Measurements from ENCODE around the gene HNRNPH3.
"Not testable (repeated sequence)": the region's sequence is repeated elsewhere in the genome, so short reads cannot be mapped to it uniquely, and the experiment has no call there.

The HNRNPH3 gene, protein sequence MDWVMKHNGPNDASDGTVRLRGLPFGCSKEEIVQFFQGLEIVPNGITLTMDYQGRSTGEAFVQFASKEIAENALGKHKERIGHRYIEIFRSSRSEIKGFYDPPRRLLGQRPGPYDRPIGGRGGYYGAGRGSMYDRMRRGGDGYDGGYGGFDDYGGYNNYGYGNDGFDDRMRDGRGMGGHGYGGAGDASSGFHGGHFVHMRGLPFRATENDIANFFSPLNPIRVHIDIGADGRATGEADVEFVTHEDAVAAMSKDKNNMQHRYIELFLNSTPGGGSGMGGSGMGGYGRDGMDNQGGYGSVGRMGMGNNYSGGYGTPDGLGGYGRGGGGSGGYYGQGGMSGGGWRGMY

DNA sequence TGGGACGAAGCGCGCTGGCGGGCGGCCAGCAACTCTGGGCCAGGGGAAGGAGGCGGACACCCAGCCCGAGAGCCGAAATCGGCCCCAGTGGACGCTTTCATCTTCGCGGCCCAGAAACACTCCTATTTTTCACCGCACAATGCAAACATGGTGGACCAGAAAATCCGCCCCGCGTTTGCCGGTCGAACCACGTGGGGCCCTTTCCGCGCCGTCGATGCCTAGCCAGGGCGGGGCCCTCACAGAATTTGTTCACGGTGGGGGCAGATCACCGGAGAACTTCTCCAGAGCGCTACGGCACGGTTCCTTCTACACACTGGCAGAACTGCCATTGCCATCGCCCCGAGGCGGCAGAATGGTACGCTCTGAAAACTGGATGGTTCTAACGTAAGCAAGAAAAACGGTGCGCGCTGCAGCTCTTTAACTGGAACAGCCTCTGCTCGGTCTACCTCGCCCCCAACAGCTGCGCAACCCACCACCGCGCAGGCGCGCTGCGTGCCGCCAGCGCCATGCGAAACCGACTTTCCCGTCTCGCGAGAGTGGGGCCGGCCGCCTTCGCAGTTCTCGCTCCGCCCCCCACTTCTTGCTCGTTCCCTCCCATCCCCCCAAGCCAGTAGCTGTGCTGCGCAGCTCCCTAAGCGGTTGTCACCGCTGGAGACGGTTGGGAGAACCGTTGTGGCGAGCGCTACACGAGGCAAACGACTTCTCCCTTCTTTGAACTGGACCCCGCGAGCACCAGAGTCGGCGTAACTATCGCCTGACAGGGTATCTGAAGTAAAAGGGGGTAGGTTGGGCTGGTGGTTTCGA lies at the start of gene HNRNPH3:
Gene HNRNPH3 (plus strand): TSS at position 610 of the 804 bp plus-strand sequence. CDS start 5,158 bp downstream, outside the sequence.
- DNase-seq: peak; percentile 98

DNA sequence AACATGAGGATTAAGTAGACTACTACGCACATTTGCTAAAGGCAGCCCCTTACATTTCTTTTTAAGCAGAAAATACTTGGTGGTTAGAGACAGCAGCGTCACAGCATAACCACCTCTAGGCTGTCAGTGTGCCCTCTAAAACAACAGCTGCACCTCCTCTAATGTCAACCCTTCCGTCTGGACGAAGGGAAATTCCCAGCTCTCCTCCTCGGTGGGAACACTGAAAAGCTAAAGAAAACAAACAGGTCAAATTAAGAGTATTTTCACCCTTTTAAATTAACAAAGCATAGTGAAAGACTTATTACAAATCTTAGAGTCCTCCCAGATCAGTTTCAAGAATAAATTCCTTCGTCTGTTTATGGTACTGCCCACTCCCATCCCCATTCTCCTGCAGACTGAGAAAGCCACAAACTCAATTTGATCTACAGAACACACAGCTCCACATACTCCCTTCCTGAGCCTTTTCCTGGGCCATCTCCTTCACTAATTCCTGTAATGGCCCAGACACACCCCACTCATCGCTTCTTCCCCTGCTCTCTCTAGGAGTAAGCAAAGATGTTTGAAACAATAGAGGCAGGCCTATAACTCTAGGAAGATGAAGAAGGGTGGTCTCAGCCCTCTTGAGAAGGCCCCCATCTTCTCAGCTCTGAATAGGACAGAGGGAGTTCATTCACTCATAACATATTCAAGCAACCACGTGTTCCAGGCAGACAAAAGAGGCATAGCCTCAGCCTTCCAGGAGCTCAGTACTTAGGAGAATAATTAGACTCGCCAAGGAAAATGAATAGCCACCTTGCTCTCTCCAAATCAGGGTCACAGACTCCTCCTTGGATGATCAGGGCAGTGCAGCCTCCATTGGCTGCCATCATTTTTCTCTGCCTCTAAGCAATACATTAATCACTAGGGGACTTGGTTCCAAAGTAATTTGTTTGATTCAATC lies 47.5 kb upstream of the HNRNPH3 start:
- no peak for DNase-seq

DNA sequence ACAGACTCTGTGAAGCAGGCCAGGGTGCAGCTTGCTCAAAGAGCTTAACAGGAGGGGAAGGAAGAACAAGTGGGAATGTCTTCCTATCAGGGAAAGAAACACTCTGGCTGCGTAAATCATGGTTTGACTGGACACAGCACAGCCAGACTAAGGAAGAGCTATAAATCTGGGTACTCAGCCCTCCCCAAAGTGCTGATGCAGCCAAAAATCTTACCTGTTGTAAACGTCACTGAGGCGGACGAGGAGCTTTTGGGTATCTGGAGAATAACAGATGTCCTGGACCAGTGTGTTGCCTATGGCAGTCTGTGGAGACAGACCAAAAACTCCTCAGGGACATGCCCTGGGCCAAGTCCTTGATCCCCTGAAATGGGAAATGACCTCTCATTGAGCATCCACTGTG lies 43.1 kb upstream of the HNRNPH3 start:
- no peak for DNase-seq

DNA sequence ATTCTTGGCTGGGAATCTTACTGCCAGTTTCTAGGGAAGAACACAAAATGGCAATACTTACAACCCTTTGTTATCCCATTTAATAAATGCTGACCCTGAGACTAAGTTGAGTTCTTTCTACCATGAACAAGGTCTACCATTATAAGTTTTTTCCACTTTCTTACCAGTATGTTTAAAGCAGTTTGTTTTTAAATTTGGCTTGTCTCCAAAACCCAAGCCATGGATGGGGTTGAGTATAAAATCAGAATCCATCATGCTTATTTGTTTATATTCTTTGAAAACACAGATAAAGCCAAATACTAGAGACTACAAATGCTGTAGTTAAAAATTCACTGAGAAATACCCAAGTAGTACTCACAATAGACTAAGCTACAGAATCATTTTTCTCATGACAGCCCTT lies 41.1 kb upstream of the HNRNPH3 start:
- no peak for DNase-seq

DNA sequence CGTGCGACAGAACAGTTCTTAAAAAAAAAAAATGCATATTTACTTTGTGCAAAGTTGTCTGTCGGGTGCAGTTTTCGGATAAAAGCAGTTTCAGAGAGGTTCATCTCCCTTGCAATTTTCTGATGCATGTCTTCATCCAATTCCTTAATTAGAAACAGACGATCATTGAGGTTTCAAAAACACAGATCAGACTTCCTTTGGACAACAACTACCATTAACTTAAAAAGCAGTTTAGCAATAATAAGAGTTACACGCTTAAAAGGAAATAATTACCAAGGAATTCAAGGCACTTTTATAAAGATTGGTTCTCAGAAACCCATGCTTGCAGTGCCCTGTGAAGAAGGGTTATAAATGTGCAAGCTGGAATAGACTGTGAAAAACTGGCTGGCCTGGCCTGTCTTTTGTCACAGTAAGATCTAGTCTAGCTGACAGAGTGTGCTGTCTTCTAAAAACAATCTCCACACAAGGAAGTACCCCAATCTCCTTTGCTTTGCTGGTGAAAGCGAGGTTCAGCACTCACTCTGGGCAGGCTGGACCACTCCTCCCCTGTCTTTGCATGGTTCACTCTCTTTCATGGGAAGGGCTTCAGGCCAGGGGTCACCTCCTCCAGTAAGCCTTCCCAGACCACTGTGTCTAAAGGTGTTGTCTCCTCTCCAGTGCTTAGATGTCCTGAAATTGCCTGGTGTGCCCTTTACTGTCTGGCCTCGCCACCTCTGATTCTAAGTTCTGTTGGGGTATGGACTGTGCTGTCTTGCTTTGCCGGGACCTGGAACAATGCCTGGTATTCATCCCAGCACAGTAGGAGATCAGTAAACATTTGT lies 34.8 kb upstream of the HNRNPH3 start:
- no peak for DNase-seq

DNA sequence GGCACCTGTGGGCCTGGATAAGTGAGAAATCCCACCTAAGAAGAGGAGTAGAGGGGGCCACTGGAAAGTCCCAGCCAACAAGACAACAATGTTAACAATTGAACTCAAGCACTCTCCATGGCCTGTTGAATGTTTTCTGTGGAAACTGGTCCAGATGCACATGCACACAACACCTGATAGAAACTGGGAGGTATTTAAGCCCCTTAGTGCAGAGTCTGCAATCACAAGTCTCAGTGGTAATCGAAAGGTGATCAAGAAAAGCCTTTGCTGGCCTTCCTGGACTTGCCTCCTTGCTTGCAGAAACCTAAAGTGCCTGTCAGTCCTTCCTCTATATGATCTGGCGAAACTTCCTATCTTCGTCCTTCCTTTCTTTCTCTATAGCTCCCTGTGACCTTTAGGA lies 30.6 kb upstream of the HNRNPH3 start:
- no peak for DNase-seq

DNA sequence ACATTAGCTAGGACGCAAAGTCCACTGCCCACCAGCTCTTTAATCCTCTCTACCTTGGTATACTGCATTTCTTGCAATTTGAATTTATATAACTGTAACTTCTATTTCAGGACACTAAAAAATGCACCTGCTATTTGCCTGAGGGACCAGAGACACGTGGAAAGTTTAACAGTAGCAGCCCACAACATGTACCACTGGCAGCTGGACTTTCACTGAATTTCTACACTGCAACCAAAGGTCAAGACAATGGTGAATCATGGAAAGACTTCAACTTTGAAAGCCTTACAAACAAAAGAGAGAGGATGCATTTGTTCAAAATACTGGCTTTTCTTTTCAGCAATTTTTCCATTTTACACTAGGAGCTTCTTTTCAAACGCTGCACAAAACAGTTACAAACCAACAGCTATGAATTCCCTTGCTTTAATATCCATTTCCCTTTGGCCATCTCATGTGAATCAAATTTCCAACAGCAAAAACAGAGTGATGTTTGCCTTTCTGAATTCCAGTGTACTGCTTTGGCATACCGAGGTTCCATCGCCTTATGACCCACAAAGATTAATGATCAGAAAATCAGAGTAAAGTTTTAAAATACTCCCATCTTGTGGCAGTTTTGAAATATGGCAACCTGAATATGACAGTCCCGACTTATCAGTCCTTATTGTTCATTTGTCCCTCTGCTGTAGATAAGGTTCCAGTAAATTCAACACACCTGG lies 29.9 kb upstream of the HNRNPH3 start:
- peak in 1 of 2 donors; percentile 36 for DNase-seq

DNA sequence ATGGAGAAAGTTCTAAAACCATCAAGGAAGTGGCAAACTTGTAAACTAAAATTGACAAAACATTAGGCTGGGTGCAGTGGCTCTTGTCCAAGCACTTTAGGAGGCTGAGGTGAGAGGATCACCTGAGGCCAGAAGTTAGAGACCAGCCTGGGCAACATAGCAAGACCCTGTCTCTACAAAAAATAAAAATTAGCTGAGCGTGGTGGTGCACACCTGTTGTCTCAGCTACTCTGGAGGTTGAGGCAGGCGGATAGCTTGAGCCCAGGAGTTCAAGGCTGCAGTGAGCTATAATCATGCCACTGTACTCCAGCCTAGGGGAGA lies 29.4 kb upstream of the HNRNPH3 start:
- no peak for DNase-seq

DNA sequence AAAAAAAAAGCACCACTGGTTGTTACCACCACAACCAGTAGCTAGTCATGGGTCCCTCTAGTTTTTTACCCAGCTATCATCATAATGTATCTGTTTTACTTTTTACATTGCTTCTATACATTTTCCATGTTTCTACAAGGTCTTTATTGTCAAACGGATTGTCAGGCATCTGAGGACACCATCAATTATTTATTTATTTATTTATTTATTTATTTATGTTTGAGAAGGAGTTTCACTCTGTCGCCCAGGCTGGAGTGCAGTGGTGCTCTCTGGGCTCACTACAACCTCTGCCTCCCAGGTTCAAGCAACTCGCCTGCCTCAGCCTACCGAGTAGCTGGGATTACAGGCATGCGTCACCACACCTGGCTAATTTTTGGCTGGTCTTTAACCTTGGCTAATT lies 29.0 kb upstream of the HNRNPH3 start:
- DNase-seq: no peak

DNA sequence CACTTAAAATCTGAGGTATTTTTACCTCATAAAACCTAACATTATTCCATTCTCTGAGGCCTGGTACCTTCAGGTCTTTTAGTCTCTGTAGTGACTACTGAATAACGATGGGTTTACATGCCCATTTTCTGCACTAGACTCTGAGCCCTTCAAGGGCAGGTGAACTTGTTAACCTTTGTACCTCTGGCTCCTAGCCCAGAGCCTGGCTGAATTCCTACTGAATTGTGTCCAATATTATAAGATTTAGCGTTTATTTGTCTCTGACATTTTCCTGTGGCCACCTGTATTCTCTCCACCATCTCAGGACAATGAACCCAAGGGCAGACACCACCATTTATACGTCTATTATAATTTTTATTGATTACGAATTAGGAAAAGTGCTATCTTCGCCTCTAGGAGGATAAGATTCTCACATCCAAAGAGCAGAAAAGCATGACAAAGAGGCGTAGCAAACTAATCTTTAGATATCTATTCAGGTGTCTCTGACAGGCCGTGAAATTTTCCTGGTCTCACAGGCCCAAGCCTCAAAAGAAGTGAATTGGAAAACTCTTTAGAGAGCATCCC lies 27.9 kb upstream of the HNRNPH3 start:
- DNase-seq: no peak

DNA sequence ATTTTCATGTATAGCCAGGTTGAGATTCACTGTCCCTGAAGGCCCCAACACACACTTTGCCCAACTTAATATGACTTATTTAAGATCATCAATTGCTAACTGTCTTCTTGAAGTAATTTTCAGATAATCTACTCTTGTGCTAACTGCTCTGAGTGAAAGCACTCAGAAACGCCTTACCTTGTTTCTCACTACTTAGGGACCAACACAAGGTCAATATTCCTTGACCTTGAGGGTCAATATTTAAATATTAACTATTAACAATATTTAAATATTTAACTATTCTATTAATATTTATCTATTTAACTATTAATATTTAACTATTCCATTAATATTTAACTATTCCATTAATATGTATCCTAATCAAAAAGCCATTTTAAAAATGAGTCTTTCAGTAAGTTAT lies 26.0 kb upstream of the HNRNPH3 start:
- no peak for DNase-seq

DNA sequence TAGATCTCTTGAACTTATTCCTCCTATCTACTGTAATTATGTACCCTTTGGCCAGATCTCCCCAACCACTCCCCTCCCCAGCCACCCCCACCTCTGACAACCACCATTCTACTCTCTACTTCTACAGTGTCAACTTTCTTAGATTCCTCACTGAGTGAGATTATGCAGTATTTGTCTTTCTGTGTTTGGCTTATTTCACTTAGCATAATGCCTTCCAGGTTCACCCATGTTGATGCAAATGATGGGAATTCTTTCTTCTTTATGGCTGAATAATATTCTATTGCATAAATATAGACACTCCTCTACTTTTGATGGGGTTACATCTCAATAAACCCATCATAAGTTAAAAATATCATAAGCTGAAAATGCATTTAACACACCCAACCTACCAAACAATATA lies 21.3 kb upstream of the HNRNPH3 start:
- DNase-seq: no peak

DNA sequence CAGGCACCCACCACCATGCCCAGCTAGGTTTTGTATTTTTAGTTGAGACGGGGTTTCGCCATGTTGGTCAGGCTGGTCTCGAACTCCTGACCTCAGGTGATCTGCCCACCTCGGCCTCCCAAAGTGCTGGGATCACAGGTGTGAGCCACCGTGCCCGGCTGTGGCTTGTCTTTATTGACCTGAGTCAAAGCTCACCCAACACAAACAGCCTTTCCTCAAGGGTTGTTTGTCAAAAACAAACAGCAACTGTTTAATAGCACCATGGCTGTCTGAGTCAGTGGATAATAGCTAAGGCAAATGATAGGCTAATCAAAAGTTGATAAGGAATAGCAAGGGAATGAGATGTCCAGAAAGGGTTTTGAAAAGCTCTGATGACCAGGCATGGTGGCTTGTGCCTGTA lies 16.9 kb upstream of the HNRNPH3 start:
- not testable (repeated sequence) for DNase-seq

DNA sequence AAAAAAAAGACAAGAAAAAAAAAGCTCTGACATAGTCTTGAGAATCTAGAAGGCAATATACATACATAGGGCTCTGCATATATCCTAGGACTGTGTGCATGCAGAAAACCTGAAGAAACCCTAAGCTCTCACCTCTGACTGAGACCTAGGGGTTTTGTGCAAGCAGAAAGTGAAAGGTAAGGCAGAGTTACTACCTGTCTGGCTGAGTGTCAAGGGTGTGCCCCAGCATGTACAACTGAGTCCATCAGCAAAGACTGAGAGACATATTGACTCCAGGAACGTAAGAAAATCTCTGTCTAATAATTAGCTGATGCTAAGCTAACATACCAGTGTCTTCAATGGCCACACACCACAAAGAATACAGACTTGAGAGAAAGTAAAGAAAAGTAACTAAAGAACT lies 16.3 kb upstream of the HNRNPH3 start:
- no peak for DNase-seq

DNA sequence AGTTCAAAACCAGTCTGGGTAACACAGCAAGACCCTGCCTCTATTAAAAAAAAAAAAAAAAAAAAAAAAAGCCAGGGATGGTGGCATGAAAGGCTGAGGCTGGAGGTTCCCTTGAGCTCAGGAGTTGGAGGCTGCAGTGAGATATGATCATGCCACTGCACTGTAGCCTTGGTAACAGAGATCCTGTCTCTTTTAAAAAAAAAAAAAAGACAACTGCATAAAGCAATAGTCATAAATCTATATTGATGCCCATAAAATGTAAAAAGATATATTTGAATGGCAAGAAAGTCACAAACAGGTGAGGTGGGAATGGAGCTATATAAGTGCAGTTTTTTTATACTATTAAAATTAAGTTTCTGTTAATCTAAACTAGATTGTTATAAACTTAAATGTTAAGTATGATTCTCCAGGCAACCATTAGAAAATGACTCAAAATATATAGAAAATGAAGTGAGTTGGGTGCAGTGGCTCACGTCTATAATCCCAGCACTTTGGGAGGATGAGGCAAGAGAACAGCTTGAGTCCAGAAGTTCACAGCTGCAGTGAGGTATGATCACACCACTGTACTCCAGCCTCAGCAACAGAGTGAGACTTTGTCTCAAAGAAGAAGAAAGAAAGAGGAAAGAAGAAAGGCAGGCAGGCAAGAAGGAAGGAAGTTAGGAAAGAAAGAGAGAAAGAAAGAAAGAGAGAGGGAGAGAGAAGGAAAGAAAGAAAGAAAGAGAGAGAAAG lies 13.4 kb upstream of the HNRNPH3 start:
- DNase-seq: no peak

DNA sequence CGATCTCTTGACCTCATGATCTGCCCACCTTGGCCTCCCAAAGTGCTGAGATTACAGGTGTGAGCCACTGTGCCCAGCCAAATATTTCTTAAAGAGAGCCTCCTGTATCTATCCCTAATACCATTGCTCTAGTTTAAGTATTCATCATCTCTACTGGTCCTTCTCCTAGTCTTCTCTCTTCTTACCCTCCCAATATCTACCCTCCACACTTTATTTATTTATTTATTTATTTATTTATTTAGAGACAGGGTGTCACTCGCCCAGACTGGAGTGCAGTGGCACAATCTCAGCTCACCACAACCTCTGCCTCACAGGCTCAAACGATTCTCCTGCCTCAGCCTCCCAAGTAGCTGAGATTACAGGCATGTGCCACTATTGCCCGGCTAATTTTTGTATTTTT lies 7.5 kb upstream of the HNRNPH3 start:
- not testable (repeated sequence) for DNase-seq

DNA sequence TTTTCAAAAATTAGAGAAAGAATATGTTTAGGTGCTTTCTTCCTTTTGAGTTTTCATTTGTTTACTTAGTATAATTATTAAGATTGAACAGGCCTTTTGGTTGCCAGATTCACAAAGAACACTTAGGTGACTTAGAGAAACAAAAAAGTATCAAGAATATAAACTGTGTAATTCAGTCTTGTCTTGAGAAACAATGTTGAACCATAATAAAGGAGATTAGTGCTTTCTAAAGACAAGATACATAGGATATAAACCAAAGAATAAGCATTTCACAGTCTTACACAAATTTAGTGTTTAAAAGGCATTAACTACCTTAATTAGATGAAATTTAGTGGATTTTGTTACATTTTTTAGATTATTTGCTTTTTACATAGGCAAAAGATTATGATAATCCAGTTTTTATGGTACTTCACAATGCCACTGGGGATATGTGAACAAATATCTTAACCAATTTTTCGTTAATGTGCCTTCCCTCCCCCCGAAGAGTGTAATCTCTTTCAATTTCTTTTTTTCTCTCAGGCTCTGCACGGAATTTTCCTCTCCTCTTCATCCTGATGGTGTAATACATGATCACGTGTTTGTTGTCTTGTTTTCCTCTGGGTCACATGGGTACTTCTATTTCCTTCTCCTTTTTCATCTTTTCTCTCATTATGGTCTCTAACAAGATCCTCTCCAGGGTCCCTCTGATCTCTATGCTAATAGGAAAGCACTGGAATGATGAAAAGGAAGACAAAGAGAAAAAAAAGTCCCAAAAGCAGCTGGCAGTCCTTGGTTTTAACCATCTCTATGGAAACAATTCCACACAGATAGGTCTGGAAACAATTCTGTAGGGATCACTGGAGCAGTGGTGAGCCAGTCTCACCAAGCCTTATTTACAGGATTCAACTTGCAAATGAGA lies 3.7 kb upstream of the HNRNPH3 start:
- no peak for DNase-seq

DNA sequence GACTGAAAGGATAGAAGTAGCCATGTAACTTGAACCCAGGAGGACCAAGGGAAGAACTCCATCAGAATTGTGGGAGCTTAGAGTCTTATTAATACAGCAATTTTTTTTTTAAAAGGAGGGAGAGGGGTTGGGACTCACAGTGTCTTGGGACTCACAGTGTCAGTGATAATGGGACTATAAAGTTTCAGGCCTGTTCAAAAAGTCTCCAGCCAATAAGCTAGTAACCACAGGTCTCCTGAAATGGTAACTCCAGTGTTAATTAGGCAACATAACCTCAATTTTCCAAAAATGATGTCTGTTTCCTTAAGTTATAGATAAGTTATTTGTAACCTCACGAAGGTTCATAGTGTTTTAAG lies 2.4 kb upstream of the HNRNPH3 start:
- no peak for DNase-seq

DNA sequence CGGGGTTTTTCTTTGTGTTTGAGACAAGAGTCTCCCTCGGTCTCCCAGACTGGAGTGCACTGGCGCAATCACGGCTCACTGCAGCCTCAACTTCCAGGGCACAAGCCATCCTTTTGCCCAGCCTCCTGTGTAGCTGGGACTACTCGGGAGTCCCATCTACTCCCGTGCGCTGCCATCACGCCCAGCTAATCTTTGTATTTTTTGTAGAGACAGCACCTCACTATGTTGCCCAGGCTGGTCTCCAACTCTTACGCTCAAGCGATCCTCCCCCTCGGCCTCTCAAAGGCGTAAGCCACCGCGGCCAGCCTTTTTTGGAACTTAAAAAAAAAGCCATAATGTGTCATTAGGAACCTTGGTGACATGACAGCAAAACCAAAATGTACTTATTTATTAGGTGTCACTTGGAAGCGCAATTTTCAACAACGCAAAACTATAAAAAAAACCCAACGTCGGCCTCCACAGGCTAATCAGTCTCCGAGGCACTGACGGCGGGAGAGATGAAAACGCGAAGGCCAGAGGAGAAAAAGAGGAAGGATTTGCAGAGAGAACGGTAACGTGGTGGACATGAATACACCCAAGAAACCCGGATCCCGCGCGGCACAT lies 911 bp upstream of the HNRNPH3 start:
- DNase-seq: no peak

Measured in CD4-positive, alpha-beta T cell treated with Interleukin-4 for 1 hour (primary cell).